Osteocyte (in vitro differentiated cells): ENCODE results near the gene AIF1. TPM values are rescaled to one million over a fixed set of nuclear protein-coding genes. Genes with fewer than 3 reads are reported as not detected.

Experiments
- DNase-seq: peaks from one replicate; pipeline ENCODE4 v3.0.0; 2021; ENCODE audit warnings: mixed read lengths; ENCODE audit not compliant: unreplicated experiment; ENCODE audit errors: extremely low spot score
- H3K27ac Mint-ChIP-seq: one replicate; pipeline ENCODE4 v1.8.0; 2021; ENCODE audit warnings: mild to moderate bottlenecking, mixed read lengths; ENCODE audit not compliant: unreplicated experiment
- H3K27me3 Mint-ChIP-seq: one replicate; pipeline ENCODE4 v1.8.0; 2021; ENCODE audit warnings: mixed read lengths; ENCODE audit not compliant: unreplicated experiment
- H3K36me3 Mint-ChIP-seq: one replicate; pipeline ENCODE4 v1.8.0; 2021; ENCODE audit warnings: mixed read lengths; ENCODE audit not compliant: unreplicated experiment
- H3K4me1 Mint-ChIP-seq: one replicate; pipeline ENCODE4 v1.8.0; 2021; ENCODE audit warnings: mixed read lengths; ENCODE audit not compliant: unreplicated experiment
- H3K4me3 Mint-ChIP-seq: one replicate; pipeline ENCODE4 v1.8.0; 2021; ENCODE audit warnings: mild to moderate bottlenecking, moderate library complexity, mixed read lengths; ENCODE audit not compliant: unreplicated experiment
- H3K9me3 Mint-ChIP-seq: one replicate; pipeline ENCODE4 v1.8.0; 2021; ENCODE audit warnings: mixed read lengths; ENCODE audit not compliant: unreplicated experiment
- total RNA-seq: library from RNA; stranded (reverse); gene quantifications from 2 replicates; pipeline ENCODE4 v1.2.1, GENCODE V29; 2021
- TF ChIP-seq, protein P1 (sequence below): fragments of 200-600 bp; sonication (generic); IDR thresholded peaks from 2 replicates; pipeline ENCODE4 v1.5.0; 2021; ENCODE audit warnings: antibody characterized with exemption, mild to moderate bottlenecking, moderate library complexity

Gene AIF1
- total RNA-seq, 1 donor from 2014 or later = not detected

DNA sequence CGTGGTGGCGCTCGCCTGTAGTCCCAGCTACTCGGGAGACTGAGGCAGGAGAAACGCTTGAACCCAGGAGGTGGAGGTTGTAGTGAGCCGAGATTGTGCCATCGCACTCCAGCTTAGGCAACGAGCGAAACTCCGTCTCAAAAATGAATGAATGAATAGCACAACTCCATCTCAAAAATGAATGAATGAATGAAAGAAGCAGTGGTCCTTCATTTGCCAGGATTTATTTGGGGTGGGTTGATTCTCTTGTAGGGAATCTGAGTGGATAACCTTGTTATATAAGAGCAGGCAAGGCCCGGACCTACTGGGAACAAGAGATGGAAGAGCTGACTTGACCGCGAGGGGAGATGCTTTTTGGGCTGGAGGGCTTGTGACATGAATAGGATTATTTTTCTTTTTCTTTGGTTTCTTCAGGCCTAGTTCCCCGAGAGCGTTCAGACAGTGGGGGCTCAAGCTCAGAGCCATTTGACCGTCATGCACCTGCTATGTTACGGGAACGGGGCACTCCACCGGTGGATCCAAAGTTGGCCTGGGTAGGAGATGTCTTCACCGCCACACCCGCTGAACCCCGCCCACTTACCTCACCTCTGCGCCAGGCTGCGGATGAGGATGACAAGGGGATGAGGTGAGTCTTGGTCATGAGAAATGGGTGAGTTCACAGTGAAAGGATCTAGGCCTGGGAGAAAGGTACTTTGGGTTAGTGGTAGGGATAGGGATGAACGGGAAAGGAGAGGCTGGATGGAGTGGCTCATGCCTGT, 15.3 kb downstream of the AIF1 start:
- Mint-ChIP-seq H3K4me1 (peaks cover 2% of the 10 kb centered on the region), H3K27me3 (no peaks in the 10 kb centered on the region), H3K9me3 (no peaks in the 10 kb centered on the region), H3K27ac (no peak overlapping the region), H3K36me3 (peaks cover 56% of the 10 kb centered on the region), H3K4me3 (no peak overlapping the region)
- TF ChIP-seq, protein P1, sequence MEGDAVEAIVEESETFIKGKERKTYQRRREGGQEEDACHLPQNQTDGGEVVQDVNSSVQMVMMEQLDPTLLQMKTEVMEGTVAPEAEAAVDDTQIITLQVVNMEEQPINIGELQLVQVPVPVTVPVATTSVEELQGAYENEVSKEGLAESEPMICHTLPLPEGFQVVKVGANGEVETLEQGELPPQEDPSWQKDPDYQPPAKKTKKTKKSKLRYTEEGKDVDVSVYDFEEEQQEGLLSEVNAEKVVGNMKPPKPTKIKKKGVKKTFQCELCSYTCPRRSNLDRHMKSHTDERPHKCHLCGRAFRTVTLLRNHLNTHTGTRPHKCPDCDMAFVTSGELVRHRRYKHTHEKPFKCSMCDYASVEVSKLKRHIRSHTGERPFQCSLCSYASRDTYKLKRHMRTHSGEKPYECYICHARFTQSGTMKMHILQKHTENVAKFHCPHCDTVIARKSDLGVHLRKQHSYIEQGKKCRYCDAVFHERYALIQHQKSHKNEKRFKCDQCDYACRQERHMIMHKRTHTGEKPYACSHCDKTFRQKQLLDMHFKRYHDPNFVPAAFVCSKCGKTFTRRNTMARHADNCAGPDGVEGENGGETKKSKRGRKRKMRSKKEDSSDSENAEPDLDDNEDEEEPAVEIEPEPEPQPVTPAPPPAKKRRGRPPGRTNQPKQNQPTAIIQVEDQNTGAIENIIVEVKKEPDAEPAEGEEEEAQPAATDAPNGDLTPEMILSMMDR = no peak
- DNase-seq = no peak

DNA sequence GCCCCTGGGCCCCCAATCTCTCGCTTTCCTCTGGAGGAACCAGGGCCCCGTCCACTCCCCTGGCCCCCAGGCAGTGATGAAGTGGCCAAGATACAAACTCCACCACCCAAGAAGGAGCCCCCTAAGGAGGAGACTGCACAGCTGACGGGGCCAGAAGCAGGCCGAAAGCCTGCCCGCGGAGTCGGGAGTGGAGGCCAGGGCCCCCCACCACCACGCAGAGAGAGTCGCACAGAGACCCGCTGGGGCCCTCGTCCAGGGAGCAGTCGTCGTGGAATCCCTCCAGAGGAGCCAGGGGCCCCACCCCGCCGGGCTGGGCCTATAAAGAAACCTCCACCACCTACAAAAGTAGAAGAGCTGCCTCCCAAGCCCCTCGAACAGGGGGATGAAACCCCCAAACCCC, 16.2 kb downstream of the AIF1 start:
- Mint-ChIP-seq H3K27me3 (no peaks in the 10 kb centered on the region), H3K4me3 (no peak overlapping the region), H3K27ac (no peak overlapping the region), H3K9me3 (no peaks in the 10 kb centered on the region), H3K4me1 (peaks cover 2% of the 10 kb centered on the region), H3K36me3 (peaks cover 55% of the 10 kb centered on the region)
- TF ChIP-seq, protein P1 = no peak
- DNase-seq = no peak

DNA sequence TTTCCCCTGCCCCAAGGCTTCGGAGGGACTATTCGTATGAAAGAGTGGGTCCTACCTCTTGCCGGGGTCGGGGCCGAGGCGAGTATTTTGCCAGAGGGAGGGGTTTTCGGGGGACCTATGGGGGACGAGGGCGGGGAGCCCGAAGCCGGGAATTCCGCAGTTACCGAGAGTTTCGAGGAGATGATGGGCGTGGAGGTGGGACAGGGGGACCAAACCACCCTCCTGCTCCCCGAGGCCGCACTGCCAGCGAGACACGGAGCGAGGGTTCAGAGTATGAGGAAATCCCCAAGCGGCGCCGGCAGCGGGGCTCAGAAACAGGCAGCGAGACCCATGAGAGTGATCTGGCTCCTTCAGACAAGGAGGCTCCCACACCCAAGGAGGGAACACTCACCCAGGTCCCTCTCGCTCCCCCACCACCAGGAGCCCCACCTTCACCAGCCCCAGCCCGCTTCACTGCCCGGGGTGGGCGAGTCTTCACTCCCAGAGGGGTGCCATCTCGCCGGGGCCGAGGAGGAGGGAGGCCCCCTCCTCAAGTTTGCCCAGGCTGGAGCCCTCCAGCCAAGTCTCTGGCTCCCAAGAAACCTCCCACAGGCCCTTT, 16.7 kb downstream of the AIF1 start:
- H3K36me3 Mint-ChIP-seq = peaks cover 53% of the 10 kb centered on the region

DNA sequence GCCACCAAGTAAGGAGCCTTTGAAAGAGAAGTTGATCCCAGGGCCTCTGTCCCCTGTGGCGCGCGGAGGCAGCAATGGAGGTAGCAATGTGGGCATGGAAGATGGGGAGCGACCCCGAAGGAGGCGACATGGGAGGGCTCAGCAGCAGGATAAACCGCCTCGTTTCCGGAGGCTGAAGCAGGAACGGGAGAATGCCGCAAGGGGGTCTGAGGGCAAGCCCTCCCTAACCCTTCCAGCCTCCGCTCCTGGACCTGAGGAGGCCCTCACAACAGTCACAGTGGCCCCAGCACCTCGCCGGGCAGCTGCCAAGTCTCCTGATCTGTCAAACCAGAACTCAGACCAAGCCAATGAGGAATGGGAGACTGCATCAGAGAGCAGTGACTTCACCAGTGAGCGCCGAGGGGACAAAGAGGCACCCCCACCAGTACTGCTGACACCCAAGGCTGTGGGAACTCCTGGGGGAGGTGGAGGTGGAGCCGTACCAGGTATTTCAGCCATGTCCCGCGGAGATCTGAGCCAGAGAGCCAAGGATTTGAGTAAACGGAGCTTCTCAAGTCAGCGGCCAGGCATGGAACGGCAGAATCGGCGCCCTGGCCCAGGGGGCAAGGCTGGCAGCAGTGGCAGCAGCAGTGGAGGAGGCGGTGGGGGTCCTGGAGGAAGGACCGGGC, 17.4 kb downstream of the AIF1 start:
- Mint-ChIP-seq H3K27me3 (no peaks in the 10 kb centered on the region), H3K27ac (peak overlapping the region; percentile 31), H3K36me3 (peaks cover 52% of the 10 kb centered on the region), H3K4me3 (no peak overlapping the region), H3K4me1 (peaks cover 2% of the 10 kb centered on the region), H3K9me3 (no peaks in the 10 kb centered on the region)
- TF ChIP-seq, protein P1 = no peak
- DNase-seq = no peak

More for the DNA sequence above, 16.7 kb downstream of the AIF1 start:
- H3K27ac Mint-ChIP-seq = no peak overlapping the region
- H3K27me3 Mint-ChIP-seq = no peaks in the 10 kb centered on the region
- no peak overlapping the region for H3K4me3 Mint-ChIP-seq
- TF ChIP-seq, protein P1 = no peak
- no peaks in the 10 kb centered on the region for H3K9me3 Mint-ChIP-seq
- H3K4me1 Mint-ChIP-seq = peaks cover 2% of the 10 kb centered on the region
- DNase-seq = no peak

DNA sequence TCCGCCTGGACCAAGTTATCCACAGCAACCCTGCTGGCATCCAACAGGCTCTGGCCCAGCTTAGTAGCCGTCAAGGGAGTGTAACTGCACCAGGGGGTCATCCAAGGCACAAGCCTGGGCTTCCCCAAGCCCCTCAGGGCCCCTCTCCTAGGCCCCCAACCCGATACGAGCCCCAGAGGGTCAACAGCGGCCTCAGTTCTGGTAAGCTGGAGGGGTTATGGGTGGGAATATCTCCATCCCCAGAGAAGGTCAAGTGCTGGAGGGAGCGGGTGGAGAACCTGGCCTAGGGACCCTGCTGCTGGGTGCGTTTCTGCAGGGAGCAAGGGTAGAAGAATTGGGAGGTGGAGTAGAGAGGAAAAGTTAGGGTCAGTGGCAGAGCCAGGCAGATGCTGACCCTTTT, 18.4 kb downstream of the AIF1 start:
- peaks cover 2% of the 10 kb centered on the region for H3K4me1 Mint-ChIP-seq
- H3K9me3 Mint-ChIP-seq = no peaks in the 10 kb centered on the region
- TF ChIP-seq, protein P1 = no peak
- peak overlapping the region; percentile 31 for H3K27ac Mint-ChIP-seq
- peaks cover 43% of the 10 kb centered on the region for H3K36me3 Mint-ChIP-seq
- DNase-seq = no peak
- no peaks in the 10 kb centered on the region for H3K27me3 Mint-ChIP-seq
- H3K4me3 Mint-ChIP-seq = no peak overlapping the region
